GM18502 (cell line): ENCODE measurements around the gene ISCU.
"Not testable (repeated sequence)": the region's sequence is repeated elsewhere in the genome, so short reads cannot be mapped to it uniquely, and the experiment has no call there.

Source experiments
- ATAC-seq: cut with Tn5 transposase; IDR thresholded peaks from one replicate; pipeline ENCODE4 v1.9.1; 2021; ENCODE audit warnings: mild to moderate bottlenecking; ENCODE audit not compliant: unreplicated experiment, poor library complexity

The ISCU gene

DNA sequence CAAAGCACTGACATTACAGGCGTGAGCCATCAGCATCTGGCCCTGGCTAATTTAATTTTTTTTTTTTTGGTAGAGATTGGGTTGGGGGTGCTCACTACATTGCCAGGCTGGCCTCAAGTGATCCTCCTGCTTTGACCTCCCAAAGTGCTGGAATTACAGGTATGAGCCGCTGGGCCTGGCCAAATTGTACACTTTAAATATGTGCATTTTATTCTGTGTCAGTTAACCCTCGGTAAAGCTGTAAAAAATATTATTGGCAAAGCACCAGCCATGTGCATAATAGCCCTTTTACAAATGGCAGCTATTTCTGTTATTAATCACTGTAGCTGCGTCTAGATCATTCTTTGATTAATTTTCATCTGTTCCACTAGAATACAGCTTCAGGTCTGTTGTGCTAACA is 23.5 kb downstream of the ISCU start:
- no peak for ATAC-seq

- no peak for ATAC-seq
Observed at GRCh38 chr12:108586306-108586705, 23.9 kb downstream of the ISCU start.

DNA sequence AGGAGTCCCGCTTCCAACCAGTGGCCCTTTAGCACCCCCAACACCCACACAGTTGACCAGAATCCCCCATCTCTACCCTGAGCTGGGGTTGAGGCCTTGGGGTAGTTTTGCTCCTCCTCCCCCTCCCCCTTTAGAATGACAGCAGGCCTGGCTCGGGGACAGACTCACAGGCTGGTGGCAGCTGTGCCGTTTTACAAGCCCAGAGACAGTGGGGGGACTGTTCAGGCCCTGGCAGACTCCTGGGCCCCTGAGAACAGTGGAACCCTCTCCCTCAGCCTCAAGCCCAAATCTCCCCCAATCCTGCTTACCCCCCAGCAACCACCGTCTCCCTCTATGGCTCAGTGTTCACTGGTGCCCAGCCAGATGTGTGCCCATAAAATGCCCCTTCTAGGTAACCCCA is 25.4 kb downstream of the ISCU start:
- no peak for ATAC-seq

- ATAC-seq, result no peak
Observed at GRCh38 chr12:108589028-108589839, 26.8 kb downstream of the ISCU start.

GRCh38 chr12:108589840-108590229 is 27.4 kb downstream of the ISCU start:
- ATAC-seq, result no peak

DNA sequence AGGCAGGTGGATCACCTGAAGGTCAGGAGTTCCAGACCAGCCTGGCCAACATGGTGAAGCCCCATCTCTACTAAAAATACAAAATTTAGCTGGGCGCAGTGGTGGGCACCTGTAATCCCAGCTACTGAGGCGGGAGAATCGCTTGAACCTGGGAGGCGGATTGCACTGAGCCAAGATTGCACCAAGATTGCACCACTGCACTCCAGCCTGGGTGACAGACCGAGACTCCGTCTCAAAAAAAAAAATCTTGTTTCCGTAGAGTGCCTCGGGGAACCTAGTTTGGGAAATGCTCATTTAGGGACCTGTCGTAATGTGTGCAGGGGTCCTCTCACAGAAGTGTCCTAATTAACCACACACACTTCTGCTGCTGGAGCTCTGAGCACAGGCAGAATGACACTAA is 28.1 kb downstream of the ISCU start:
- not testable (repeated sequence) for ATAC-seq

- no peak for ATAC-seq
Observed at GRCh38 chr12:108591267-108591980, 29.0 kb downstream of the ISCU start.

DNA sequence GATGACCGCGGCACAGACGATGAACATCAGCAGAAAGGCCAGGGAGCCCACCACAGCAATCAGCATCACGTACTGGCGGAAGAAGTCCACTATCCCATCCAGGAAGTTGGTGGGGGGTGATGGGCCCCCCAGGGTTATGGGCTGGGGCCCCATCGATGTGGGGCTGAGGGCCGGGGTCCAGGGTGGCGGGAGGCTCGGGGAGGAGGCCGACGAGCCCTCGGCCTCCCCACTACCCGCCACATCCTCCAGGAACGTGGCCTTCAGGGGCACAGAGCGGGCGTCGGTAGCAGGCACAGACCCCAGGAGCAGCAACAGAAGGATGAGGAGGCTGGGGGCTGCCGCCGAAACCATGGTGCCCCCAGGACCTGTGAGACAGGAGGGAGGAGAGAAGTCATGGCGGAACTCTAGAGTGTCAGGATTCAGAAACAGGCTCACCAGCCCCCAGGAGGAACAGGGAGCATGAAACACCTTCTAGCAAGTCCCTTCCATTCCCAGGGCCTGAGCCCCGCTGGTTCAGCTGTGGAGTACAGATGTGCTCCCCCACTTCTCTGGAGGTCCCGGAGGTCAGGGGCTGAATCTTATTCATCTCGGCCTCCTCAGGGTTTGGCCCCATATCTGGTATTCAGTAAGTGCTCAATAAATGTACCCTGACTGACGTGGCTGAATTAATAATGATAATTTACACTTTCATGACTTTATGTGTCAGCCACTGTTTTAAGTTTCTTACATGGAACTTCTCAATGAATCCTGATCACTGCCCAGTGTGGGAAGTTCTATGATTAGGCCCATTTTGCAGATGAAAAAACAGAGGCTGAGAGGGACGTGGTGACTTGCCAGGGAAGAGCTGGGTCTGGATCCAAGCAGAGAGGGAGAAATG is 29.9 kb downstream of the ISCU start:
- ATAC-seq, result no peak

GRCh38 chr12:108594323-108594903 is 32.0 kb downstream of the ISCU start:
- ATAC-seq, result no peak

- no peak for ATAC-seq
Observed at GRCh38 chr12:108594960-108595710, 32.7 kb downstream of the ISCU start.

DNA sequence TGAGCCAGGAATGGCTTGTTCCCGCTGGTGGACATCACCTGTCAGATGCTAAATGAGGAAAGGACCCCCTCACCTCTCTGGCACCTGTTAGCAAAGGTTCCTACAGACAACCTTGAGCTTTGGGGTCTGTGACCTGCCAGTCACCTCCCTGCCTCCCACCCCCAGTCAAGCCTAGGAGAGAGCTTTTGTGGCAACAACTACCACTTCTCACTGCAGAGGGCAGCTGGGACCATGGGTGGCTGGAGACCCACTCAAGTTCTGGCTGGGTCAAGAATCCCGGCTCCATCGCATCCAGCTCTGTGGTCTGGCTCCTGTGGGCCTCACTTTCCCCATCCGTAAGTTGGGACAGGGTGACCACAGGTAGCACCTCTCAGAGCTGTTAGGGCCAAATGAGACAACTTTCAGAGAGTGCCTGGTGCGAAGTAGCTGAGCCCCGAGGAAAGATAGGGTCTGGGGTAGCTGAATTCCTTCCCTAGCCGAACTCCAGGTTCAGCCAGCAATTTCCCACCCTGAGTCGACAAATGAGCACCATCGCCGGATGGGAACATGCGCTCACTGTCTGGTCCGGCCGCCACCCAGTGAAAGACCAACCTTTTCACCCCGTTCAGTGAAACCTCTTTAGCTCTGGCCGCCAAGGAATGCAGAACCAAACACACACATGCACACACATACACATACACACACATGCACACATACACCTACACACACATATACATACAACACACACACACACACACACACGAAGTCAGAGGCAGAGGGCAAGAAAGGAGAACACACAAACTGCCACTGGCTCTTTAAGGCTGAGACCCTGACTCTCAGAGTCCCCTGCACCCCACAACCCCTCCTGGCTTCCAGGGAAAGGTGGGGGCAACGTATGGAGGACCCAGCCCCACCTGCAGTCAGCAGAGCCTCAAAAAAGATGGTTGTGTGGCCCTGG is 33.6 kb downstream of the ISCU start:
- no peak for ATAC-seq

DNA sequence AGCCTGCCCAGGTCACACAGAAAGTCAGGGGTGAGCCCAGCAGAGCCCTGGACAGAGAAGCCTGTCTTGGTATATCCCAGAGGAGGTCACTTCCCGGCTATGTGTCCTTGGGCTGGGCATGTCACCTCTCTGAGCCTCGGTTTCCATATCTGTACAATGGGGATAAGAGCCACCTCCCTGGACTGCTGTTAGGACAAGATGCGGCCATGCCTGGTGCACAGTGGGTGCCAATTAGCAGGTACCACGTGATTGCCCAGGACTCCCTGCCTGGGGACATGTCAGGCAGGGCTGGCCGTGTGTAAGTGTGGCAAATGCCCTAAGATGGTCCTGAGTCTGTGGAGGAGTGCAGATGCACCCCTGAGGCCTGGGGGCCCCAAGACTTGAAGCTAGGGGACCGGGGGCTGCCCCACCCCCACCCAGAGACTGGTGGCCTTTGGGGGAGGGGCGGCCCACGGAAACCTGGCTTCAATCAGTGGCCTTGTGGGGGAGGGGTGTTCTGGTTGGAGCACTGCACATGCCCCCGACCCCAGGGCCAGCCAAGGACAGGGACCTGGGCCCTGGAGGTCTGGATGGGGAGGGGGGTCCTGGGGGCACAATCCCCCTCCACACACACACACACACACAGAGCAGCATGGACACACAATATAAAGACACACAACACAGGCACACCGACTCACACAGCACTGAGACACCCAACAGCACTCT is 34.6 kb downstream of the ISCU start:
- no peak for ATAC-seq

DNA sequence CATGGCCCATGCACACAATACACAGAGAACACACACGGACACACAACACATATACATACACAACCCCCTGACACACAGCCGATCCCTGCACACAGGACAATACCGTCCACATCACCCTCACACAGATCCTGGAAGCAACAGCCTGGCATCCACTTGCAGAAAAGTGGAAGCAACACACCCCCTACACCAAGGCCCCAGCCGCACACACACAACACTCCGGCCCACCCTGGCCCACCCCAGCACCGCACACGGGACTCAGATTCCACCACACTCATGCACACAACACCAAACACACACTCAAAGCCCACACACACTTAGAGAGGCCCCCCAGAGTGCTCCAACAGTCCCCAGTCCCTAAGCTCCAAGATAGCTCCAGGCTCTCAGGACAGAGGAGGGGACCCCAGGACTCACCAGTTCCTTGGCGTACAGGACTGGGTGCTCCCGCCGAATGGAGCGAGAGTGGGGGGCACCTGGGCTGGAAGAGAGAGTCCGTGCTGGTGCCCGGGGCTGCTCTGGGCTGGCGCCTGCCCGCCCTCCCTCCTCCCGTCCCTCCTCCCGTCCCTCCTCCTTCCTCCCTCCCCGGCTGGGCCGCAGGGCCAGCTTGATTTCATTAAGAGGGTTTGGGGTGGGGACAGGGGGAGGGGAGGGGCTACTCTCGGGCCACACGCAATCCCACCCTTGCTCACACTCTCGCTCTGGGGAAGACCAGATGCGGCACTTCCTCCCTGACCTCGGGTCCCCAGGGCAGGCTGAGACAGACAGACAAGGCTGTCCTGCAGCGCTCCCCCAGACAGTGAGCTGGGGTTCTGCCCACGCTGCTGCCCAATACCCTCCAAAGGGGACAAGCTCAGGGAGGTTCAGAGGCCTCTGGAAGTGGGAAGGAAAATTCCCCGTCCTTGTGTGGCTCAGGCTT is 35.4 kb downstream of the ISCU start, which contains the start of gene TMEM119:
Gene TMEM119 (minus strand): TSS at position 526 of the 913 bp plus-strand sequence. CDS start 5,701 bp downstream, outside the sequence.
- ATAC-seq, result no peak

DNA sequence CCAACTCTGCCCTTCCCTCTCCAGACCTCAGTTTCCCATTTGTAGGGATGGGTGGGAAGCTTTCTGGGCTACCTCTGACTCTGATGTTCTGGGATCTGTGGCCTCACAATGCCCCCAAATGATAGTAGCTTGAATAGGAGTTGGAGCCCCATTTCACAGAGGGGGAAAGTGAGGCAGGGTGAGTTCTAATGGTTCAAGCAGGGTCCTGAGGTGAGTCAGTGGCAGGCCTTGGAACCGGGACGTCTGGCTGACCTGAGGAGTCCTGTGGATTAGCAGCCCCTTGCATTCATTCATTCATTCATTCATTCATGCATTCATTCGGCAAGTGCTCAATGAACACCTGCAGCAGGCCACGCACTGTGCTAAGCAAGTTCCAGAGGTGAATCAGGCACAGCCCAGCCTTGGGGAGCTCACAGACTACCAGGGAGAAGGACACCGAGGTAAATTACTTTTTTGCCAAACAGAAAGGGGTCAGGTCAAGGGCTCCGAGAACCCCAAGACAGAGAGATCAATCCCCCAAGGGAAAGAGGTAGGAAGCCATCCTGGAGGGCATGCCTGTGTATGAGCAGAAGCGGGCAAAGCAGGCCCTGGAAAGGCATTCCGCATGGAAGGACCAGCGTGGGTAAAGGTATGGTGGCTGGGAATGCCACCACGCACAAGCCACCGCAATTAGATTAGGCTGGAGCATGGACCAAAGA is 36.3 kb downstream of the ISCU start:
- ATAC-seq, result no peak

- no peak for ATAC-seq
Observed at GRCh38 chr12:108599541-108599940, 37.1 kb downstream of the ISCU start.

- no peak for ATAC-seq
Observed at GRCh38 chr12:108599948-108600701, 37.7 kb downstream of the ISCU start.
